ACHN (cell line): ENCODE measurements around the gene C1orf167.

Experiments used
- DNase-seq: peaks from one replicate; pipeline ENCODE4 v3.0.0-alpha.2; 2015
- in situ Hi-C: cut with HindIII; loops from 2 replicates; pipeline ENCODE4 v1.10.0; 2017; ENCODE audit warnings: low sequenced_read_pairs, low pct_ligation_motif_present, low pct_unique_long_range_greater_than_20kb

Gene C1orf167

DNA sequence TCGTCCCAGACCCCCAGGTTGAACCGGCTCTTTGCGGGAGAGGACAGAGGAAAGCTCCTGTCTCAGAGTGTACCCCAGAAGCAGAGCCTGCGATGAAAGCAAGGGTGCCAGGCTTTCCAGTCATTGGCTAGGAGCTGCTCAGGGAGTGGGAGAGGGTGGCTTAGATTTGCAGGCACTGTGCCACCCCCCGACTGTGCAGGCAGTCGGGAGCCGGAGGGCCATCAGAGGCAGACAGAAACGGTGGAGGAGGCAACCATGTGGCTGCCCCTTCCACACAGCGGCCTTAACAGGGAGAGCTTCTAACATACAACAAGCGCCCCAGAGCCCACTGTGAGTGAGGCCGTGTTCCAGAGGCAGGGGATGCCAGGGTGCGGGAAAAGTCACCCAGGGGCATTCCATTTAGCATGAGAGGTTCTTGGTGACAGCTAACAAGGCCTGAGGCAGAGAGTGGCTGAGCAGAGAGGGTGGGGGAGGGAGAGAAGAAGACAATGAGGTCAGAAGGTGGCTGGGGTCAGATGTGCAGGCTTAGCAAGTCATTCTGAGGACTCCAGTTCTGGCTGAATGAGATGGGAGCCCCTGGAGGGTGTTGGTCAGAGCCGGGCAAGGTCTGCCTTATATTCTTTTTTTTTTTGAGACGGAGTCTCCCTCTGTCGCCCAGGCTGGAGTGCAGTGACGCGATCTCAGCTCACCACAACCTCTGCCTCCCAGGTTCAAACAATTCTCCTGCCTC is 9.5 kb upstream of the C1orf167 start:
- in situ Hi-C loops, result no loop called here
- DNase-seq, result no peak

- in situ Hi-C loops, result no loop called here
These were observed 8.3 kb upstream of the C1orf167 start for GRCh38 chr1:11753555-11754208.

DNA sequence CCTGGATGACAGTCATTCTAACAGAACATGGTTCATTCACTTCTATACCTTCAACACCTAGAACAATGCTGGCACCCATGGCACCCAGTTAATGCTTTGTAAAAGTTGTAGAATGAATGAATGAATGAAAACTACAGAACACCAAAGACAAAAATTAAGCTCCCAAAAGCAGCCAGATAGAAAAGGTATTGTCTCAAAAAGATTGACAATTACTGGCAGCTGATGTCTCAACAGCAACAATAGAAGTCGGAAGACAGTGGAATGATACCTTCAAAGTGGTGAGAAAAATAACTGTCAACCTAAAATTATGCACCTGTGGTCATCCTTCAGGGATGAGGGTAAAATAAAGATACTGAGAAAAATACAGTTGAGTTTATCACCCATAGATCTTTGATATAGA is 4.9 kb upstream of the C1orf167 start:
- DNase-seq, result no peak
- in situ Hi-C loops, result no loop called here

More at GRCh38 chr1:11753555-11754208, 8.3 kb upstream of the C1orf167 start:
- DNase-seq, result no peak

DNA sequence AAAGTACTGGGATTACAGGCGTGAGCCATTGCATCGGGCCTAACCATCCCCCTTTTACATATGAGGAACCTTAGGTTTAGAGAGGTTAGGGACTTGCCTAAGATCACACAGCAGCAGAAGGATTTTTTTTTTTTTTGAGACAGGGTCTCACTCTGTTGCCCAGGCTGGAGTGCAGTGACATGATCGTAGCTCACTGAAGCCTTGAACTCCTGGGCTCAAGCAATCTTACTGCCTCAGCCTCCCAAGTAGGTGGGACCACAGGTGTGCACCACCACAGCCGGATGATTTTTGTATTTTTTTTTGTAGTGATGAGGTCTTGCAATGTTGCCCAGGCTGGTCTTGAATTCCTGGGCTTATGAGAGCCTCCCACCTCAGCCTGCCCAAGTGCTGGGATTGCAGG is 2.2 kb upstream of the C1orf167 start:
- in situ Hi-C loops, result no loop called here
- no peak for DNase-seq

DNA sequence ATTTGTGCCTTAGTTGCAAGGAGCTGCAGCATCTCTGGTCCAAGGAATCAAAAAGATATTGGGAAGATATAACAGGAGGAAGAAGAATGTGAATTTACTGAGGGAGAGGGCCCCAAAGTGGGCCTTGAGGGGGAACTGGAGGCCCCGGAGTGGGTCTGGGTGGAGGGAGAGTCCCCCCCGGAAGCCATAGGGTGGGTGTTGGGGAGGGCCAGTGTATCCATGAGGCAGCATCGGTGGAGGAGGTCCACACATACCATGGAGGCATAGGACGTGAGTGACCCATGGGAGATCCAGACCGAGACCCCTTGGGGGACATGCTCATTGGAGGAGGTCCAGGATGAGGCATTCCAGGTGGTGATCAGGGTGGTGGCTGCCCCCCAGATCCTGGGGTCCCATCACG is 708 bp upstream of the C1orf167 start:
- in situ Hi-C loops, result no loop called here
- no peak for DNase-seq

DNA sequence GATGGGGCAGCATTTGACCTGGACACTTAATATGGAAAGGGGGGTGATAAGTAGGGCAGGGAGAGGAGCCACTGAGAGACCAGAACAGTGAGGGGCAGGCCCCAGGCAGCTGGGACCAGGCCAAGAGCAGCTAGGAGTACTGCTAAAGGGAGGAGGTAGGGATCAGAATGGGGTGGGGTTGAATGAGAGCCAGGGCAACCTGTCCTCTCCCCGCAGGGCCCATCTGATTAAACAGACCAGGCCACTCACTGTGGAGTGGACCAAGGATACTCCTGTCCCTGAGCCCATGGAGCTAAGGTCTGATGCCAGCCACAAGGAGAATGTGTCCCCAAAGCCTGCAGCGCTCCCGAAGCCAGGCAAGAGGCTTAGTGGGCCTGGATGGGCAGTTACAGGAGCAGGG is 2.1 kb downstream of the C1orf167 start:
- in situ Hi-C loops, result no loop called here
- no peak for DNase-seq

- no peak for DNase-seq
- in situ Hi-C loops, result no loop called here
These were observed 2.5 kb downstream of the C1orf167 start for GRCh38 chr1:11764519-11764918.

- no peak for DNase-seq
- in situ Hi-C loops, result no loop called here
These were observed 3.9 kb downstream of the C1orf167 start for GRCh38 chr1:11765661-11766428.

DNA sequence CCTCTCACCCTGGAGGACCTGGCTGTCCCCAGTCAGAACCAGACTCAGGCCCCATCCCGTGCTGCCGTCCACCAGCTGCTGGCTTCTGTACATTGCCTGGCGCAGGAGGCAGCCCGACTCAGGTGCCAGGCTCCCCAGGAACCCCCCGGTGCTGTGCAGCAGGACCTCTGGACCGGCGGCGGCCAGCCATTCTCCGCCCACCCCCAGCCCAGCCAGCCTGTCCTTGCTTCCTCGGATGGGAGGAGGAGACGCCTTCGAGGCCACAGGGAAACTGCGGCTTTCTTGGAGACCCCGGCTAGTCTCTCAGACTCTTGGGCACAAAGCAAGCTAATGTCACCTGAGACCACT is 4.4 kb downstream of the C1orf167 start:
- in situ Hi-C loops, result no loop called here
- no peak for DNase-seq

GRCh38 chr1:11767922-11768704 is 6.1 kb downstream of the C1orf167 start:
- no peak for DNase-seq
- in situ Hi-C loops, result no loop called here

- in situ Hi-C loops, result no loop called here
- no peak for DNase-seq
These were observed 6.8 kb downstream of the C1orf167 start for GRCh38 chr1:11768821-11769220.

DNA sequence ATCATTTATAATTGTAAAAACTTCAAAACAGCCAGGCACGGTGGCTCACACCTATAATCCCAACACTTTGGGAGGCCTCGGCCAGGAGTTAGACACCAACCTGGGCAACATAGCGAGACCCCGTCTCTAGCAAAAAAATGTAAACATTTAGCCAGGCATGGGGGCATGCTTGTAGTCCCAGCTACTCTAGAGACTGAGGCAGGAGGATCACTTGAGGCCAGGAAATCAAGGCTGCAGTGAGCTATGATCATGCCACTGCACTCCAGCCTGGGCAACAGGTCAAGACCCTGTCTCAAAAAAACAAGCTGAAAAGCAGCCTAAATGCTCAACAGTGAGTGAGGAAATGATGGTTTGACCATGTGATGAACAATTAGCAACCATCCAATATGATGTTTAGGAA is 7.3 kb downstream of the C1orf167 start:
- in situ Hi-C loops, result no loop called here
- DNase-seq, result no peak

DNA sequence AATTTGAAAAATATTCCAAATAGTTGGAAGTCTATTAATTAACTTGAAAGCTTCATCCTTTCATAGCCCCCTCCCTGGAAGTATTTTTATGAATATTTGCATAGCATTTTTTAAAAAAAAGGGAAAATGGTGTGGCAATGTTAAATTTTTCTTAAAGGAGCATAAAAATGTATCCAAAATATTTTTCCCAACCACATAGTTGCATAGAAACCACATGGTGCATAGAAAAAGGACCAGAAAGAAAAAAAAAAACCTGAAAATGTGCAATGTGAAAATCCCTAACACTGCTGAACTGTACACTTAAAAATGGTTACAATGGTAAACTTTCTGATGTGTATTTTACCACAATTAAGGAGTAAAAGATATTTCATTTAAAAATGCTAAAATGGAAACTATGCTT is 8.0 kb downstream of the C1orf167 start:
- in situ Hi-C loops, result no loop called here
- DNase-seq, result no peak

DNA sequence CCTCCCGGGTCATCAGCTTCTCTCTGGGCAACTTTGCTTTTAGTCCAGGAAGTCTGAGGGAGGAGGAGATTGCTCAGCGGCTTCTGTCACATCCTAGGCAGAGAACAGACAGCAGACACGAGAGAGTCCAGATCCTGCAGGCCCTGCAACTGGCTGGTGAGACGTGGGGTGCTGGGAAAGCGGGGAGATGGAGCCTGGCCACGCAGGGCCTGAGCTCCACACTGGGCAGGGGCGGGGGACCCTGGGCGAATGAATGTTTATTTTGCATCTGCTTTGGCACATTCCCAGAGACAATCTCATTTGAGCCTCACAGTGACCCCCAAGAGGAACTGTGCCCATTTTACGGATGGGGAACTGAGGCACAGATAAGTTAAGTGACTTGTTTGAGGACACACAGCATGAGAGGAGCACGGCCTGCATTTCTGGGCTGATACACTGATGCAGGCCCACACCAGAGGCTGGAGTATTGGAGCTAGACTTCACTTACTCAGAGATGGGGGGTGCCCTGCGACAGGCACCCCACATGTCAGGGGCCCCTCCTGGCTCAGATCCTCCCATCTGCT is 9.6 kb downstream of the C1orf167 start:
- in situ Hi-C loops, result no loop called here
- no peak for DNase-seq

DNA sequence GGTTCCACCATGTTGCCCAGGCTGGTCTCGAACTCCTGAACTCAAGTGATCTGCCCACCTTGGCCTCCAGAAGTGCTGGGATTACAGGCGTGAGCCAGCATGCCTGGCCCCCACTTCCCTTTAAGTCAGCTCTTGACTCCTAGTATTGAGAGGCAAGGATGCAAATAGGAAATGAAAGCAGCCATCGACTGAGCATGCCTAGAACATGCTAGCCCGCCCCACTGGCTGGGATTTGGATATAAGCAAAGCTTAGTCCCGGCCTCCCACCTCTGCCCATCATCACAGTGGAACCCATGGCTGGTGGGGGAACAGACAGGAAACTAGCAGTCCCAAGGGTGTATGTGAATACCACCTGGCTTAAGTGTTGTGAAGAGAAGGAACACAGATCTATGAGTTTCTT is 10.5 kb downstream of the C1orf167 start:
- in situ Hi-C loops, result no loop called here

GRCh38 chr1:11774753-11775152 is 12.8 kb downstream of the C1orf167 start:
- no peak for DNase-seq
- in situ Hi-C loops, result no loop called here

More for the DNA sequence above, 10.5 kb downstream of the C1orf167 start:
- no peak for DNase-seq

GRCh38 chr1:11777658-11778322 is 15.8 kb downstream of the C1orf167 start:
- DNase-seq, result no peak
- in situ Hi-C loops, result no loop called here

DNA sequence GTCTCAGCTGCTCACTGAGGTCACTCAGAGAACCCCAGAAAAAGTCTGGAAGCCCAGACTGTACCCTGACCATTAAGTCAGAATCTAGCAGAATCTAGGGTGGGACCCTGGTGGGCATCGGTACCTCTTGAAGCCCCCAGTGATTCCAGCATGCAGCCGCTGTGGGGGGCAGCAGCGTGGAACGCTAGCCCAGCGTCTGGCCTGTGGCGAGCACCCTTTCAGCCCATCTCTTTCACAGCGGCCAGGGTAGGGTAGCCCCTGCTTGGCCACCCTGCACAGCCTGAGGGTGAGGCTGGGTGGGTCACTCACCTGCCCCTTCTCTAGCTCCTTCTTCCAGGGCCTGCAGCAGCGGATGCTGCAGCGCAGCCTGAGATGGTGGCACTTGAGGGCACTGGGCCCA is 16.3 kb downstream of the C1orf167 start:
- in situ Hi-C loops, result no loop called here
- no peak for DNase-seq
